Upper lobe of left lung (tissue), 6 donors: ENCODE measurements around the gene GATA5. TPM values are rescaled to one million over a fixed set of nuclear protein-coding genes. Genes with fewer than 3 reads are reported as not detected.
A peak's percentile ranks its signal among the peaks of the same experiment; 100 is the strongest.
"Not testable (repeated sequence)": the region's sequence is repeated elsewhere in the genome, so short reads cannot be mapped to it uniquely, and the experiment has no call there.

ENCODE experiments used
- ATAC-seq, 2 donors: fragments of 200-7000 bp; cut with Tn5 transposase; one replicate each; pipeline ENCODE4 v1.9.1; 2022; ENCODE audit warnings: mild to moderate bottlenecking in 2 of 2, moderate library complexity in 2 of 2; ENCODE audit not compliant: low FRiP score in 2 of 2
- DNase-seq, 2 donors: peaks; one replicate each; pipeline ENCODE4 v3.0.0-alpha.2; 2019 to 2020
- H3K27ac ChIP-seq, 4 donors: fragments of 200-600 bp; sonication (generic); one replicate each; pipeline ENCODE4 v1.5.1; 2016 to 2019
- H3K27me3 ChIP-seq, 4 donors: fragments of 200-600 bp; sonication (generic); one replicate each; pipeline ENCODE4 v1.5.1; 2017 to 2019
- H3K36me3 ChIP-seq, 4 donors: fragments of 200-600 bp; sonication (generic); one replicate each; pipeline ENCODE4 v1.5.1; 2016 to 2019
- H3K4me1 ChIP-seq, 4 donors: fragments of 200-600 bp; sonication (generic); one replicate each; pipeline ENCODE4 v1.5.1; 2018 to 2019
- H3K4me3 ChIP-seq, 4 donors: fragments of 200-600 bp; sonication (generic); one replicate each; pipeline ENCODE4 v1.5.1; 2017 to 2019; ENCODE audit warnings: mild to moderate bottlenecking in 2 of 4, moderate library complexity in 1 of 4
- H3K9me3 ChIP-seq, 4 donors: fragments of 200-600 bp; sonication (generic); one replicate each; pipeline ENCODE4 v1.5.1; 2018 to 2019
- CTCF ChIP-seq, 6 experiments: fragments of 450-650 bp in 4 of 6; fragments of 200-600 bp in 2 of 6; sonication (generic) in 2 of 6; IDR thresholded peaks; one replicate each; pipeline ENCODE4 v1.5.1; 2016 to 2019; ENCODE audit warnings: antibody characterized with exemption in 6 of 6
- EP300 ChIP-seq, 4 donors: sonication (generic); formaldehyde crosslinking; IDR thresholded peaks; one replicate each; pipeline ENCODE4 v1.5.1; 2017; ENCODE audit warnings: antibody characterized with exemption in 4 of 4, control low read depth in 2 of 4
- POLR2A ChIP-seq, 4 donors: fragments of 450-650 bp; IDR thresholded peaks; one replicate each; pipeline ENCODE4 v1.5.1; 2016 to 2017; ENCODE audit warnings: antibody characterized with exemption in 4 of 4, mild to moderate bottlenecking in 2 of 4
- POLR2AphosphoS5 ChIP-seq, 2 donors: sonication (generic); formaldehyde crosslinking; IDR thresholded peaks; one replicate each; pipeline ENCODE4 v1.5.1; 2017; ENCODE audit warnings: antibody characterized with exemption in 2 of 2
- WGBS, 2 donors: methylation state at CpG; one replicate each; pipeline ENCODE4 v1.1.5; 2017 to 2018; 5-methylcytosine and 5-hydroxymethylcytosine counted together
- total RNA-seq, 6 donors: library from RNA; depleted of rRNA in 4 of 6; stranded (reverse); fragments of >200 nt in 4 of 6; gene quantifications; one replicate each; pipeline versions ENCODE4 v1.1.0 to v1.2.1, GENCODE V29; 2016 to 2021
- donor health status: DM: no; HTN: no; CAD: no; lungs with moderate emphysema.
- donor health status: DM: no; HTN: yes; CAD: no; lungs with severe emphysema.

The GATA5 gene
- total RNA-seq, 6 donors from 2014 or later: 0.98 to 10.5 (median 2.2) TPM

GRCh38 chr20:62428002-62428372 lies 47.8 kb downstream of the GATA5 start:
- no peak for DNase-seq
- 63 to 78% methylated on average over 3 to 10 of the region's 10 CpGs for WGBS, 2 donors

GRCh38 chr20:62427172-62428001 lies 48.4 kb downstream of the GATA5 start, which contains the start of gene RBBP8NL:
RBBP8NL (minus strand) TSS chr20:62427539; CDS start chr20:62419647, 7,892 bp downstream.
- WGBS, 2 donors: 47 to 78% methylated on average over 16 to 22 of the region's 28 CpGs
- H3K27ac ChIP-seq: peak within 1 kb of the TSS in 2 of 4 donors; percentile 61 to 78
- no peaks in the 10 kb centered on the region for H3K27me3 ChIP-seq
- H3K36me3 ChIP-seq: no peaks in the 10 kb centered on the region
- TF ChIP-seq POLR2AphosphoS5 (IDR thresholded peaks at IDR 0.05): no peak
- peak in 3 of 6 experiments; percentile 10 to 59 (median 30) for TF ChIP-seq CTCF (IDR thresholded peaks at IDR 0.05)
- TF ChIP-seq EP300 (IDR thresholded peaks at IDR 0.05): no peak
- TF ChIP-seq POLR2A (IDR thresholded peaks at IDR 0.05): peak in 1 of 4 donors; percentile 18
- H3K4me3 ChIP-seq: peak within 1 kb of the TSS in 3 of 4 donors; percentile 12 to 32 (median 24)
- peaks cover 6 to 20% (median 11%) of the 10 kb centered on the region in 4 donors for H3K4me1 ChIP-seq
- H3K9me3 ChIP-seq: no peaks in the 10 kb centered on the region
- DNase-seq (peak; percentile 72 to 91), ATAC-seq (peak; percentile 16 to 86)

More at GRCh38 chr20:62428002-62428372, 47.8 kb downstream of the GATA5 start:
- no peaks in the 10 kb centered on the region for H3K36me3 ChIP-seq
- H3K9me3 ChIP-seq: no peaks in the 10 kb centered on the region
- ATAC-seq: no peak
- H3K4me3 ChIP-seq: no peak overlapping the region
- no peaks in the 10 kb centered on the region for H3K27me3 ChIP-seq
- no peak for TF ChIP-seq CTCF (IDR thresholded peaks at IDR 0.05)
- TF ChIP-seq POLR2AphosphoS5 (IDR thresholded peaks at IDR 0.05): no peak
- no peak for TF ChIP-seq POLR2A (IDR thresholded peaks at IDR 0.05)
- no peak for TF ChIP-seq EP300 (IDR thresholded peaks at IDR 0.05)
- peak overlapping the region in 2 of 4 donors; percentile 61 to 69 for H3K27ac ChIP-seq
- H3K4me1 ChIP-seq: peaks cover 6 to 20% (median 11%) of the 10 kb centered on the region in 4 donors

- H3K4me1 ChIP-seq: peaks cover 6 to 20% (median 11%) of the 10 kb centered on the region in 4 donors
- TF ChIP-seq POLR2A (IDR thresholded peaks at IDR 0.05) (no peak), EP300 (IDR thresholded peaks at IDR 0.05) (no peak), CTCF (IDR thresholded peaks at IDR 0.05) (no peak), POLR2AphosphoS5 (IDR thresholded peaks at IDR 0.05) (no peak)
- H3K36me3 ChIP-seq: no peaks in the 10 kb centered on the region
- DNase-seq: peak; percentile 50 to 83
- 50 to 61% methylated on average over 3 to 16 of the region's 22 CpGs for WGBS, 2 donors
- peak in 1 of 2 donors; percentile 25 for ATAC-seq
- peak overlapping the region in 2 of 4 donors; percentile 61 to 78 for H3K27ac ChIP-seq
- H3K4me3 ChIP-seq: peak overlapping the region in 3 of 4 donors; percentile 12 to 32 (median 24)
- H3K27me3 ChIP-seq: no peaks in the 10 kb centered on the region
- H3K9me3 ChIP-seq: no peaks in the 10 kb centered on the region
Observed at GRCh38 chr20:62426699-62427131, 49.1 kb downstream of the GATA5 start.

GRCh38 chr20:62426059-62426348 lies 49.8 kb downstream of the GATA5 start:
- H3K27me3 ChIP-seq, H3K27ac ChIP-seq, ATAC-seq, H3K9me3 ChIP-seq, H3K4me3 ChIP-seq, H3K36me3 ChIP-seq: not testable (repeated sequence)
- peak in 1 of 2 donors; percentile 58 for DNase-seq
- H3K4me1 ChIP-seq: peaks cover 6 to 20% (median 11%) of the 10 kb centered on the region in 4 donors
- 95 to 100% methylated on average over 4 of the region's 4 CpGs for WGBS, 2 donors

- Histone ChIP-seq H3K27ac (no peak overlapping the region), H3K36me3 (no peaks in the 10 kb centered on the region), H3K4me1 (peaks cover 6 to 20% (median 11%) of the 10 kb centered on the region in 4 donors), H3K27me3 (no peaks in the 10 kb centered on the region), H3K9me3 (no peaks in the 10 kb centered on the region), H3K4me3 (no peak overlapping the region)
- ATAC-seq (no peak), DNase-seq (peak in 1 of 2 donors; percentile 67)
- 87 to 89% methylated on average over 5 to 20 of the region's 21 CpGs for WGBS, 2 donors
- no peak for TF ChIP-seq POLR2A (IDR thresholded peaks at IDR 0.05)
- TF ChIP-seq EP300 (IDR thresholded peaks at IDR 0.05): no peak
- TF ChIP-seq CTCF (IDR thresholded peaks at IDR 0.05): no peak
- no peak for TF ChIP-seq POLR2AphosphoS5 (IDR thresholded peaks at IDR 0.05)
Observed at GRCh38 chr20:62425281-62426058, 50.3 kb downstream of the GATA5 start.
